Stimulated activated CD8-positive, alpha-beta memory T cell treated with anti-CD3 and anti-CD28 coated beads, Interleukin-2, amount 100 ng/mL, for 48 hours (primary cell): ENCODE results near the gene USHBP1.
A peak's percentile ranks its signal among the peaks of the same experiment; 100 is the strongest.

ENCODE experiments used
- DNase-seq, 2 donors: peaks; one replicate each; pipeline ENCODE4 v3.0.0-alpha.2; 2020; ENCODE audit warnings: low read depth in 2 of 2

Gene USHBP1

GRCh38 chr19:17211547-17212446, 52.7 kb downstream of the USHBP1 start:
- no peak for DNase-seq

DNA sequence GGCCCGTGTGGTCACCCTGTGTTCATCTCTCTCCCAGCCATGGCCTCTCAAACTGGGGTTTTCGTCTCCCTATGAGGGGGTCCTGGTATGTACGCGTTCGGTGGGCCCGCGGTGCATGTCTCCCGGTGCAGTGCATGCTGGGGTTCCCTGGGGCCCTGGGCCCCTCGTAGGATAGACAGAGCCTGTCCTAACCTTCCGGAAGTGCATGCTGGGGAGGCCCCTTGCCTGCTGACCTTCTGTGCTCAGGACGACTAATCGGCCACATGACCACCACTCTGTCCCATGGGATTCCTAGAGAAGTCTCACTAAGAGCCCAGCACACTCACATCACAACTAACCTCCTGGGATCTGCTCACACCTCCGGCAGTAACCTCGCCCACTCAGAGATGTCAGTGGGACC, 54.2 kb downstream of the USHBP1 start:
- no peak for DNase-seq

- DNase-seq = peak; percentile 50 to 63
These were observed 55.2 kb downstream of the USHBP1 start for GRCh38 chr19:17209126-17210036.

- DNase-seq = no peak
These were observed 57.6 kb downstream of the USHBP1 start for GRCh38 chr19:17206736-17207581.

GRCh38 chr19:17205237-17206140, 59.1 kb downstream of the USHBP1 start:
- DNase-seq = peak in 1 of 2 donors; percentile 51

- DNase-seq = no peak
These were observed 61.8 kb downstream of the USHBP1 start for GRCh38 chr19:17202713-17203112.

DNA sequence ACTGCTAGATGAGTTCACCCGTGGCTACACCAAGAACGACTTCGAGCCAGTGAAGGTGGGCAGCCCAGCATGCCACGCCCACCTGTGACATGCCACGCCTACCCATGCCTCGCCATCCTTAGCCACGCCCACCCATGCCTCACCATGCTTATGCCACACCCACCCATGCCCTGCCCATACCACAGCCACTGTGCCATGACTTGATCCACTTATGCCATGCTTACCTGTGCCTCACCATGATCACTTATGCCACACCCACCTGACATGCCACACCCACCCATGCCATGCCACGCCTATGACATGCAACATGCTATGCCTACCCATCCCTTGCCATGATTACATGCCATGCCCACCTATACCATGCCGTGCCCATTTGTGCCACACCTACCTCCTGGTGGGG, 62.3 kb downstream of the USHBP1 start:
- no peak for DNase-seq

- DNase-seq = no peak
These were observed 64.0 kb downstream of the USHBP1 start for GRCh38 chr19:17200408-17201079.
